Fibroblast of lung (primary cell): Measurements from ENCODE around the gene PUM2.

Experiments
- EZH2 ChIP-seq: IDR thresholded peaks from 2 replicates; pipeline ENCODE4 v1.5.1; 2012; ENCODE audit warnings: low read length, control low read depth, mild to moderate bottlenecking; ENCODE audit errors: missing control alignments
- TF ChIP-seq, protein P1 (sequence below), 2 donors: IDR thresholded peaks in 1 of 2; conservative IDR thresholded peaks in 1 of 2; 1 replicate in 1 of 2; 2 replicates in 1 of 2; pipeline ENCODE4 v1.5.1; 2011 to 2012; ENCODE audit warnings: low read length in 2 of 2, control low read depth in 1 of 2, inconsistent platforms in 1 of 2, low read depth in 1 of 2, mild to moderate bottlenecking in 1 of 2

DNA sequence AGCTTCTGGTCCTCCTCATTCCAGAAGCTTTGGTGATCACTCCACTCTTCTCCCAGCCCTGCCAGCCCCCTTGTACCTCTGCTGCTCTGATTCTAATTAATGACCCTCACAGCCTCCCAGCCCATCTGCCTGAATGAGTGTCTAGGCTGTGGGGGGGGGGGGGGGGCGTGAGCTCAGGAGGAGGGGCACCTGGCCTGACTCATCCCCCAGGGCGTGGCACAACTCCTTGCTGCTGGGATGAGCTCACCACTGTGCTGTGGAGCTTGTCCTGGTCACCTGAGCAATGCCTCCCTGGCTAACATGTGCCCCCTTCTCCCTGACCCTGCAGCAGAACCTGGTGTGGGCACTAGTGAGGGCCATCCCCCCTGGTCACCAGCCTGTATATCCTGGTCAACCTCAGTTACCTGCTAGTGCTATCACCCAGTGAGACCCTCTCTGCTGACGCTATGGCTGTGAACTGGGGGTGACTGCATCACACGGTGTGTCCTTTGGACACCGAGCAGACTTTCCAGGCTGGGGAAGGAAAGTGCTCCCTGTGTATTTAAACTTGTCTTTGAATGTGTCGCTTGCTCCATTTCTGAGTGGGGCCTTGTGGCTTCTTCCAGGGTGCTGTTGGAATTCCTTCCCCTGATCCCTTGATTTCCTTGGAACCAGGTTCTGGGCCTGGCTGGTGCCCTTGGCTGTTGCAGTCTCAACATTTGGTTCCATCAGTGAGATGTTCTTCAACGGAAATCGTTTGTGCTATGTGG lies 41.5 kb upstream of the PUM2 start:
- TF ChIP-seq, protein P1, sequence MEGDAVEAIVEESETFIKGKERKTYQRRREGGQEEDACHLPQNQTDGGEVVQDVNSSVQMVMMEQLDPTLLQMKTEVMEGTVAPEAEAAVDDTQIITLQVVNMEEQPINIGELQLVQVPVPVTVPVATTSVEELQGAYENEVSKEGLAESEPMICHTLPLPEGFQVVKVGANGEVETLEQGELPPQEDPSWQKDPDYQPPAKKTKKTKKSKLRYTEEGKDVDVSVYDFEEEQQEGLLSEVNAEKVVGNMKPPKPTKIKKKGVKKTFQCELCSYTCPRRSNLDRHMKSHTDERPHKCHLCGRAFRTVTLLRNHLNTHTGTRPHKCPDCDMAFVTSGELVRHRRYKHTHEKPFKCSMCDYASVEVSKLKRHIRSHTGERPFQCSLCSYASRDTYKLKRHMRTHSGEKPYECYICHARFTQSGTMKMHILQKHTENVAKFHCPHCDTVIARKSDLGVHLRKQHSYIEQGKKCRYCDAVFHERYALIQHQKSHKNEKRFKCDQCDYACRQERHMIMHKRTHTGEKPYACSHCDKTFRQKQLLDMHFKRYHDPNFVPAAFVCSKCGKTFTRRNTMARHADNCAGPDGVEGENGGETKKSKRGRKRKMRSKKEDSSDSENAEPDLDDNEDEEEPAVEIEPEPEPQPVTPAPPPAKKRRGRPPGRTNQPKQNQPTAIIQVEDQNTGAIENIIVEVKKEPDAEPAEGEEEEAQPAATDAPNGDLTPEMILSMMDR (conservative IDR thresholded peaks at IDR 0.05 in 1 of 2, IDR thresholded peaks at IDR 0.05 in 1 of 2; ENCODE audit: low read depth in 1 of 2, low read length in 2 of 2) = no peak
- TF ChIP-seq EZH2 = no peak
